CD8-positive, alpha-beta memory T cell (primary cell): ENCODE data around the gene CEACAM16. TPM values are rescaled to one million over a fixed set of nuclear protein-coding genes. Genes with fewer than 3 reads are reported as not detected.

Experiments
- CTCF ChIA-PET: fragments of 350-600 bp; sonication (Branson Sonifier 250); formaldehyde crosslinking; loops from one replicate; lab custom pipeline; 2021; ENCODE audit warnings: antibody characterized with exemption; lab: Charles Lee
- POLR2A ChIA-PET: fragments of 350-600 bp; sonication (Branson Sonifier 250); formaldehyde crosslinking; loops from one replicate; lab custom pipeline; 2021; ENCODE audit warnings: antibody characterized with exemption; lab: Charles Lee
- DNase-seq, 5 donors: peaks; one replicate each; pipeline versions ENCODE4 v3.0.0 to v3.0.0-alpha.2; 2020 to 2022; ENCODE audit warnings: mixed read lengths in 1 of 5
- H3K27ac ChIP-seq: one replicate; pipeline ENCODE4 v1.7.0; 2013; ENCODE audit warnings: low read depth, mild to moderate bottlenecking, low read length, moderate library complexity
- H3K27me3 ChIP-seq: 2 replicates; pipeline ENCODE4 v1.7.0; 2013; ENCODE audit warnings: low read length, mild to moderate bottlenecking; ENCODE audit not compliant: insufficient read depth, poor library complexity, severe bottlenecking
- H3K36me3 ChIP-seq: 2 replicates; pipeline ENCODE4 v1.7.0; 2013; ENCODE audit warnings: mild to moderate bottlenecking, low read length, moderate library complexity; ENCODE audit not compliant: insufficient read depth
- H3K4me1 ChIP-seq: 2 replicates; pipeline ENCODE4 v1.7.0; 2013; ENCODE audit warnings: mild to moderate bottlenecking, low read length, moderate library complexity; ENCODE audit not compliant: insufficient read depth
- H3K4me3 ChIP-seq: 2 replicates; pipeline ENCODE4 v1.7.0; 2013; ENCODE audit warnings: mild to moderate bottlenecking, low read length
- H3K9me3 ChIP-seq: 2 replicates; pipeline ENCODE4 v1.7.0; 2013; ENCODE audit warnings: mild to moderate bottlenecking, low read length
- H3K27ac Mint-ChIP-seq, 8 donors: one replicate each; pipeline ENCODE4 v1.8.0; 2020 to 2021; ENCODE audit warnings: mixed read lengths in 8 of 8, mild to moderate bottlenecking in 6 of 8, inconsistent platforms in 3 of 8, moderate library complexity in 3 of 8
- H3K27me3 Mint-ChIP-seq, 2 donors: one replicate each; pipeline ENCODE4 v1.8.0; 2020 to 2021; ENCODE audit warnings: mixed read lengths in 2 of 2, mild to moderate bottlenecking in 1 of 2, moderate library complexity in 1 of 2
- H3K36me3 Mint-ChIP-seq, 3 donors: one replicate each; pipeline ENCODE4 v1.8.0; 2020 to 2021; ENCODE audit warnings: mixed read lengths in 3 of 3, inconsistent platforms in 1 of 3, mild to moderate bottlenecking in 1 of 3
- H3K4me1 Mint-ChIP-seq, 3 donors: one replicate each; pipeline ENCODE4 v1.8.0; 2020 to 2021; ENCODE audit warnings: mixed read lengths in 3 of 3, inconsistent platforms in 1 of 3, mild to moderate bottlenecking in 1 of 3
- H3K4me3 Mint-ChIP-seq, 7 donors: one replicate each; pipeline ENCODE4 v1.8.0; 2020 to 2021; ENCODE audit warnings: mixed read lengths in 7 of 7, mild to moderate bottlenecking in 6 of 7, moderate library complexity in 4 of 7, inconsistent platforms in 2 of 7
- H3K9me3 Mint-ChIP-seq, 5 donors: one replicate each; pipeline ENCODE4 v1.8.0; 2020 to 2022; ENCODE audit warnings: mixed read lengths in 5 of 5, mild to moderate bottlenecking in 3 of 5, moderate library complexity in 2 of 5, inconsistent platforms in 1 of 5
- polyA plus RNA-seq: library from polyadenylated mRNA; unstranded; fragments of 300-500 nt; fragmentation: Illumina TruSeq; gene quantifications from one replicate; pipeline ENCODE4 v1.2.3, GENCODE V29; 2021
- total RNA-seq, 2 experiments: library from RNA; stranded (reverse); gene quantifications; one replicate each; pipeline ENCODE4 v1.2.3, GENCODE V29; 2021

Gene CEACAM16
- total and polyA plus RNA-seq, 3 experiments from 2014 or later: not detected

DNA sequence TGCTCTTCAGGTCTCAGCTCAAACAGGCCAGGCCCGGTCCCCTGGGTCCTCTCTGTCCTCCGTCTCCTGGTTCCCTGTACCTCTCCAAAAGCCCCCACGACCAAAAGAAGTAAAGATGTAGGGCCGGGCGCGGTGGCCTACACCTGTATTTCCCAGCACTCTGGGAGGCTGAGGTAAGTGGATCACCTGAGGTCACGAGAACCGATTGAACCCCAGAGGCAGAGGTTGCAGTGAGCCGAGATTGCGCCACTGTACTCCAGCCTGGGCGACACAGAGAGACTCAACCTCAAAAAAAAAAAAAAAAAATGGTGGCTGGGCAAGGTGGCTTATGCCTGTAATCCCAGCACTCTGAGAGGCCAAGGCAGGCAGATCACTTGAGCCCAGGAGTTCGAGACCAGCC, 27.5 kb downstream of the CEACAM16 start:
- ChIA-PET POLR2A (interaction anchor here (0.6 kb wide), 1 partner anchor 45 kb away, joined by 3 read pairs; no protein-coding TSS in a partner anchor), CTCF (interaction anchor here (2.2 to 7.4 kb wide), 3 partner anchors 13 to 42 kb away, joined by 5 to 299 read pairs (median 5); no protein-coding TSS in a partner anchor)
- no peaks in the 10 kb centered on the region for H3K9me3 Mint-ChIP-seq
- H3K36me3 Mint-ChIP-seq: no peaks in the 10 kb centered on the region
- peaks cover 0 to 3% of the 10 kb centered on the region in 2 donors for H3K27me3 Mint-ChIP-seq
- H3K36me3 ChIP-seq: no peaks in the 10 kb centered on the region
- peak overlapping the region in 1 of 8 donors; percentile 51 for H3K27ac Mint-ChIP-seq
- H3K4me1 ChIP-seq: peaks cover 19% of the 10 kb centered on the region
- H3K4me1 Mint-ChIP-seq: peaks cover 16 to 31% (median 21%) of the 10 kb centered on the region in 3 donors
- H3K9me3 ChIP-seq: no peaks in the 10 kb centered on the region
- H3K4me3 Mint-ChIP-seq: no peak overlapping the region
- no peak for DNase-seq
- no peaks in the 10 kb centered on the region for H3K27me3 ChIP-seq
- no peak overlapping the region for H3K27ac ChIP-seq
- no peak overlapping the region for H3K4me3 ChIP-seq

DNA sequence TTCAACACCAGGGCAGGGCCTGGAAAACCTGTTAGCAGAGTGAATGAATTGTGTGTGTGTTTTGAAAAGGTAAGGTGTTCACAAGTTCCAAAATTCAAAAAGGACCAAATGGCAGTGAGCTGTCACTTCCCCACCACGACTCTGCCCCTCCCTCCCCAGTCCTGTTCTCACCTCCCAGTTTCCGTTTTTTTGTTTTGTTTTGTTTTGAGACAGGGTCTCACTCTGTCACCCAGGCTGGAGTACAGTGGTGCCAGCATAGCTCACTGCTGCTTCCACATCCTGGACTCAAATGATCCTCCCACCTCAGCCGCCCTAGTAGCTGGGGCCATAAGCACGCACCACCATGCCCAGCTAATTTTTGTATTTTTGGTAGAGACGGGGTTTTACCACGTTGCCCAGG, 29.2 kb downstream of the CEACAM16 start:
- no peaks in the 10 kb centered on the region for H3K36me3 Mint-ChIP-seq
- no peaks in the 10 kb centered on the region for H3K9me3 Mint-ChIP-seq
- ChIA-PET POLR2A (no interaction called here), CTCF (interaction anchor here (1.9 to 2.6 kb wide), 3 partner anchors 11 to 43 kb away, joined by 5 to 15 read pairs (median 5); no protein-coding TSS in a partner anchor)
- Histone ChIP-seq H3K4me1 (peaks cover 12% of the 10 kb centered on the region), H3K36me3 (no peaks in the 10 kb centered on the region), H3K27me3 (no peaks in the 10 kb centered on the region), H3K4me3 (no peak overlapping the region), H3K9me3 (no peaks in the 10 kb centered on the region), H3K27ac (no peak overlapping the region)
- no peak overlapping the region for H3K4me3 Mint-ChIP-seq
- H3K4me1 Mint-ChIP-seq: peaks cover 14 to 21% (median 16%) of the 10 kb centered on the region in 3 donors
- H3K27ac Mint-ChIP-seq: peak overlapping the region in 3 of 8 donors; percentile 66 to 78 (median 72)
- no peaks in the 10 kb centered on the region for H3K27me3 Mint-ChIP-seq
- DNase-seq: no peak

DNA sequence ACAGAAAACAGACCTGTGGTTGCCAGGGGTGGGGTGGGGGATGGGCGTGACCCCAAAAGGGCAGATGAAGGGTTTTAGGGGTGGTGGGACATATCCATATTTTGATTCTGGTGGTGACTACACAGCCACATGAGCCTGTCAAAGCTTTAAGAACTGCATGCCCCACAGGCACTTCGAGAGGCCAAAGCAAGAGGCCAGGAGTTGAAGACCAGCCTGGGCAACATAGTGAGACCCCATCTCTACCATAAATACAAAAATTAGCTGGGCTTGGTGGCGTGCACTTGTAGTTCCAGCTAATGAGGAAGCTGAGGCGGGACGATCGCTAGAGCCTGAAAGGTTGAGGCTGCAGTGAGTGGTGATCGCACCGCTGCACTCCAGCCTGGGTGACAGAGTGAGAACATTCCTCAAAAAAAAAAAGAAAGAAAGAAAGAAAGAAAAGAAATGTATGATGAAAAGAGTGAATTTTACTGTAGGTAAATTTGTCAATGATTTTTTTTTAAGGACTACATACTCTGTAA, 30.6 kb downstream of the CEACAM16 start:
- Mint-ChIP-seq H3K4me1 (peaks cover 6 to 9% (median 8%) of the 10 kb centered on the region in 3 donors), H3K27ac (peak overlapping the region in 2 of 8 donors; percentile 78 to 94), H3K36me3 (no peaks in the 10 kb centered on the region), H3K4me3 (no peak overlapping the region), H3K9me3 (no peaks in the 10 kb centered on the region), H3K27me3 (no peaks in the 10 kb centered on the region)
- H3K9me3 ChIP-seq: no peaks in the 10 kb centered on the region
- H3K36me3 ChIP-seq: no peaks in the 10 kb centered on the region
- POLR2A ChIA-PET: no interaction called here
- no peak overlapping the region for H3K4me3 ChIP-seq
- H3K4me1 ChIP-seq: no peaks in the 10 kb centered on the region
- CTCF ChIA-PET: interaction anchor here (1.9 to 2.6 kb wide), 2 partner anchors 40 to 42 kb away, joined by 5 to 15 read pairs; no protein-coding TSS in a partner anchor
- no peak for DNase-seq
- H3K27me3 ChIP-seq: no peaks in the 10 kb centered on the region
- no peak overlapping the region for H3K27ac ChIP-seq

DNA sequence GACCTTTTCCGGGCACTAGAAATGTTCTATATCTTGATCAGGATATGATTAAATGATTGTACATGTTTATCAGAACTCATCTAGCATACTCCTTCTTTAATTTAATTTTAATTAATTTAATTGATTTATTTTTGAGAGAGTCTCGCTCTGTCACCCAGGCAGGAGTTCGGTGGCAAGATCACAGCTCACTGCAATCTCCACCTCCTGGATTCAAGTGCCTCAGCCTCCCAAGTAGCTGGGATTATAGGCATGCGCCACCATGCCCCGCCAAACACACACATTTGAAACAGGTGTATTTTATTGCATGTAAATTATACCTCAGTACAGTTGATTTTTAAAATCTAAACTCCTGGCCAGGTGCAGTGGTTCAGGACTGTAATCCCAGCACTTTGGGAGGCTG, 32.1 kb downstream of the CEACAM16 start:
- Mint-ChIP-seq H3K4me3 (no peak overlapping the region), H3K36me3 (no peaks in the 10 kb centered on the region), H3K27ac (no peak overlapping the region), H3K9me3 (no peaks in the 10 kb centered on the region), H3K27me3 (no peaks in the 10 kb centered on the region), H3K4me1 (peaks cover 6 to 9% (median 8%) of the 10 kb centered on the region in 3 donors)
- Histone ChIP-seq H3K4me1 (no peaks in the 10 kb centered on the region), H3K27me3 (no peaks in the 10 kb centered on the region), H3K4me3 (no peak overlapping the region), H3K27ac (no peak overlapping the region), H3K9me3 (no peaks in the 10 kb centered on the region), H3K36me3 (no peaks in the 10 kb centered on the region)
- POLR2A ChIA-PET: no interaction called here
- DNase-seq: no peak
- CTCF ChIA-PET: no interaction called here

GRCh38 chr19:44731622-44732021, 32.7 kb downstream of the CEACAM16 start:
- Mint-ChIP-seq H3K36me3 (no peaks in the 10 kb centered on the region), H3K4me3 (no peak overlapping the region), H3K27ac (peak overlapping the region in 1 of 8 donors; percentile 85), H3K27me3 (no peaks in the 10 kb centered on the region), H3K4me1 (peaks cover 6 to 9% (median 8%) of the 10 kb centered on the region in 3 donors), H3K9me3 (no peaks in the 10 kb centered on the region)
- H3K27ac ChIP-seq: no peak overlapping the region
- H3K9me3 ChIP-seq: no peaks in the 10 kb centered on the region
- H3K36me3 ChIP-seq: no peaks in the 10 kb centered on the region
- CTCF ChIA-PET: no interaction called here
- DNase-seq: no peak
- POLR2A ChIA-PET: no interaction called here
- H3K4me1 ChIP-seq: no peaks in the 10 kb centered on the region
- no peaks in the 10 kb centered on the region for H3K27me3 ChIP-seq
- no peak overlapping the region for H3K4me3 ChIP-seq

- H3K4me3 Mint-ChIP-seq: no peak overlapping the region
- Histone ChIP-seq H3K27ac (no peak overlapping the region), H3K27me3 (no peaks in the 10 kb centered on the region), H3K4me1 (no peaks in the 10 kb centered on the region), H3K9me3 (no peaks in the 10 kb centered on the region), H3K36me3 (no peaks in the 10 kb centered on the region), H3K4me3 (no peak overlapping the region)
- H3K27me3 Mint-ChIP-seq: no peaks in the 10 kb centered on the region
- peaks cover 9 to 14% (median 11%) of the 10 kb centered on the region in 3 donors for H3K4me1 Mint-ChIP-seq
- H3K27ac Mint-ChIP-seq: no peak overlapping the region
- DNase-seq: no peak
- no peaks in the 10 kb centered on the region for H3K36me3 Mint-ChIP-seq
- no peaks in the 10 kb centered on the region for H3K9me3 Mint-ChIP-seq
- CTCF ChIA-PET: interaction anchor here (1.6 to 1.9 kb wide), 2 partner anchors 8 to 38 kb away, joined by 8 read pairs; no protein-coding TSS in a partner anchor
- POLR2A ChIA-PET: no interaction called here
These were observed 33.5 kb downstream of the CEACAM16 start for GRCh38 chr19:44732235-44733014.

DNA sequence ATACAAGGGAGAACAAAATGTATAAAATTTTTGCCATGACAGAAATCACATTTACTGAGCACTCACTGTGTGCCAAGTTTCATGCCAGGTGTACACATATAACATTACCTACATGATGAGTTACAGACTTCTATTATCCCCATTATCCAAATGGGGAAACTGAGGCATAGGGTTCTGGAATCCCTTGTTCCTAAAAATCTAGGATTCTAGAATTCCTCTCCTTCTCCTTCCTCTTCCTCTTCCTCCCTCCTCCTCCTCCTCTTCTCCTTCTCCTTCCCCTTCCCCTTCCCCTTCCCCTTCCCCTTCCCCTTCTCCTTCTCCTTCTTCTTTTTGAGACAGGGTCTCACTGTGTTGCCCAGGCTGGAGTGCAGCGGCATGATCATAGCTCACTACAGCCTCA, 35.4 kb downstream of the CEACAM16 start:
- Mint-ChIP-seq H3K4me1 (peaks cover 2 to 5% (median 3%) of the 10 kb centered on the region in 3 donors), H3K9me3 (no peaks in the 10 kb centered on the region), H3K27me3 (no peaks in the 10 kb centered on the region), H3K4me3 (no peak overlapping the region), H3K36me3 (no peaks in the 10 kb centered on the region), H3K27ac (no peak overlapping the region)
- Histone ChIP-seq H3K9me3 (no peaks in the 10 kb centered on the region), H3K4me3 (no peak overlapping the region), H3K27ac (no peak overlapping the region), H3K4me1 (no peaks in the 10 kb centered on the region), H3K36me3 (no peaks in the 10 kb centered on the region), H3K27me3 (no peaks in the 10 kb centered on the region)
- no peak for DNase-seq
- POLR2A ChIA-PET: no interaction called here
- CTCF ChIA-PET: no interaction called here

GRCh38 chr19:44735011-44735410, 36.1 kb downstream of the CEACAM16 start:
- ChIA-PET CTCF (no interaction called here), POLR2A (no interaction called here)
- Histone ChIP-seq H3K27me3 (no peaks in the 10 kb centered on the region), H3K4me3 (no peak overlapping the region), H3K9me3 (no peaks in the 10 kb centered on the region), H3K36me3 (no peaks in the 10 kb centered on the region), H3K27ac (no peak overlapping the region), H3K4me1 (no peaks in the 10 kb centered on the region)
- no peak overlapping the region for H3K4me3 Mint-ChIP-seq
- no peaks in the 10 kb centered on the region for H3K9me3 Mint-ChIP-seq
- peaks cover 2 to 5% (median 3%) of the 10 kb centered on the region in 3 donors for H3K4me1 Mint-ChIP-seq
- H3K36me3 Mint-ChIP-seq: no peaks in the 10 kb centered on the region
- no peak overlapping the region for H3K27ac Mint-ChIP-seq
- no peaks in the 10 kb centered on the region for H3K27me3 Mint-ChIP-seq
- no peak for DNase-seq
